Aorta (tissue), 5 donors: Measurements from ENCODE around the gene PSME2. TPM values are rescaled to one million over a fixed set of nuclear protein-coding genes. Genes with fewer than 3 reads are reported as not detected.

Experiments used
- ATAC-seq: fragments of 200-7000 bp; cut with Tn5 transposase; one replicate; pipeline ENCODE4 v1.9.1; 2022; ENCODE audit warnings: moderate library complexity; ENCODE audit not compliant: low FRiP score
- DNase-seq, 2 donors: peaks; one replicate each; pipeline ENCODE4 v3.0.0-alpha.2; 2020
- H3K27ac ChIP-seq, 2 donors: one replicate each; pipeline ENCODE4 v1.5.1; 2013; ENCODE audit warnings: low read length in 2 of 2, mild to moderate bottlenecking in 2 of 2, moderate library complexity in 2 of 2, control low read depth in 1 of 2, inconsistent platforms in 1 of 2, low read depth in 1 of 2
- H3K27me3 ChIP-seq, 2 donors: one replicate each; pipeline ENCODE4 v1.6.1; 2013; ENCODE audit warnings: control low read depth in 1 of 2, low read length in 1 of 2, mild to moderate bottlenecking in 1 of 2, moderate library complexity in 1 of 2; ENCODE audit not compliant: insufficient read depth in 2 of 2, control insufficient read depth in 1 of 2
- H3K36me3 ChIP-seq, 2 donors: one replicate each; pipeline ENCODE4 v1.6.1; 2013; ENCODE audit warnings: control low read depth in 1 of 2, low read length in 1 of 2, mild to moderate bottlenecking in 1 of 2; ENCODE audit not compliant: insufficient read depth in 2 of 2, control insufficient read depth in 1 of 2
- H3K4me1 ChIP-seq, 2 donors: one replicate each; pipeline ENCODE4 v1.6.1; 2013; ENCODE audit warnings: low read length in 2 of 2, control low read depth in 1 of 2, mild to moderate bottlenecking in 1 of 2, moderate library complexity in 1 of 2; ENCODE audit not compliant: insufficient read depth in 2 of 2, control insufficient read depth in 1 of 2
- H3K4me3 ChIP-seq, 2 donors: one replicate each; pipeline ENCODE4 v1.5.1; 2013; ENCODE audit warnings: low read length in 2 of 2, control low read depth in 1 of 2, mild to moderate bottlenecking in 1 of 2
- H3K9me3 ChIP-seq: one replicate; pipeline ENCODE4 v1.6.1; 2013; ENCODE audit warnings: mild to moderate bottlenecking, low read length; ENCODE audit not compliant: control insufficient read depth
- WGBS, 2 donors: extraction: QIAGEN DNeasy Blood & Tissue Kit; methylation state at CpG; one replicate each; pipeline ENCODE4 v1.1.7; 2013; 5-methylcytosine and 5-hydroxymethylcytosine counted together
- intact Hi-C, 2 donors: fragments of 100-400 bp; cut with DNase I; formaldehyde crosslinking; loops; one replicate each; pipeline versions ENCODE4 v1.14.2 to v1.15.0; 2022
- polyA plus RNA-seq, 2 donors: library from polyadenylated mRNA; stranded (reverse); fragments of 200-250 nt; gene quantifications; one replicate each; pipeline ENCODE4 v1.2.3, GENCODE V29; 2013
- total RNA-seq, 2 donors: library from RNA; stranded (reverse); fragmentation: NEBNext Ultra II Directional; extraction: Animal tissue kit (Norgen Biotek cat#: 25700); gene quantifications; one replicate each; pipeline ENCODE4 v1.2.1, GENCODE V29; 2021
- donor health status: healthy with polysubstance abuse.
- donor health status: Bipolar disorder and iron deficiency.
- donor health status: DM: no; HTN: no; CAD: no.
- donor health status: DM: no; HTN: no; CAD: no.
- donor health status: DM: yes; HTN: yes; CAD: no.

The PSME2 gene
- total and polyA plus RNA-seq, 4 donors, result 86.1 to 261 (median 118) TPM

DNA sequence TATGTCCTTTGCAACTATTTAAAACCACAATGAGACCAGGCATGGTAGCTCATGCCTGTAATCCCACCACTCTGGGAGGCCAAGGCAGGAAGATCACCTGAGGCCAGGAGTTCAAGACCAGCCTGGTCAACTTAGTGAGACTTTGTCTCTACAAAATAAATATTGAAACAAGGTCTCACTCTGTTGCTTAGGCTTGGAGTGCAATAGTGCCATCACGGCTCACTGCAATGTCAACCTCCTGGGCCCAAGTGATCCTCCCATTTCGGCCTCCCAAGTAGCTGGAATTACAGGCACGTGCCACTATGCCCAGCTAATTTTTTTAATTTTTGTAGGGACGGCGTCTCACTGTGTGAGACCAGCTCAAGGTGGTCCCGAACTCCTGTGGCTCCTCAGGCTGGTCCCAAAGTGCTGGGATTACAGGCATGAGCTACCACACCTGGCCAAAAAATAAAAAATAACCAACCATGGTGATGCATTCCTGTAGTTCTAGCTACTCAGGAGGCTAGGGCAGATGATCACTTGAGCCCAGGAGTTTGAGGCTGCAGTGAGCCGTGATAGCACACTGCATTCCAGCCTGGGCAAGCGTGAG lies 16.9 kb downstream of the PSME2 start:
- DNase-seq (peak in 1 of 2 donors; percentile 16), ATAC-seq (no peak)
- Histone ChIP-seq H3K4me3 (no peak overlapping the region), H3K9me3 (no peaks in the 10 kb centered on the region), H3K36me3 (no peaks in the 10 kb centered on the region), H3K4me1 (no peaks in the 10 kb centered on the region), H3K27ac (no peak overlapping the region), H3K27me3 (no peaks in the 10 kb centered on the region)
- 88 to 91% methylated on average over 8 of the region's 8 CpGs for WGBS, 2 donors
- intact Hi-C loops, result no loop called here

DNA sequence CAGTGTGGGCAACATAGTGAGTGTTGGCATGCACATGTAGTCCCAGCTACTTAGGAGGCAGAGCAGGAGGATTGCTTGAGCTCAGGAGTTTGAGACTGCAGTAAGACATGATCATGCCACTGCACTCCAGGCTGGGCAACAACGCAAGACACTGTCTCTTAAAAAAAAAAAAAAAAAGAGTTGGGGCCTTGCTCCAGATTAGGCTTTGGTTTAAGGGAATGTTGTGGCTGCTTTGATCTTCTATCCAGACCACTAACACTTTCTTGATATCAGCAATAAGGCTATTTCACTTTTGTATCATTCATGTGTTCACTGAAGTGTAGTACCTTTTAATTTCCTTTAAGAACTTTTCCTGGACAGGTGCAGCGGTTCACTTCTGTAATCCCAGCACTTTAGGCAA lies 18.7 kb downstream of the PSME2 start:
- Histone ChIP-seq H3K9me3 (no peaks in the 10 kb centered on the region), H3K36me3 (peaks cover 0 to 4% of the 10 kb centered on the region in 2 donors), H3K27me3 (no peaks in the 10 kb centered on the region), H3K4me1 (no peaks in the 10 kb centered on the region), H3K4me3 (no peak overlapping the region), H3K27ac (no peak overlapping the region)
- ATAC-seq (no peak), DNase-seq (no peak)
- intact Hi-C loops, result no loop called here
- 87 to 88% methylated on average over 2 of the region's 2 CpGs for WGBS, 2 donors

DNA sequence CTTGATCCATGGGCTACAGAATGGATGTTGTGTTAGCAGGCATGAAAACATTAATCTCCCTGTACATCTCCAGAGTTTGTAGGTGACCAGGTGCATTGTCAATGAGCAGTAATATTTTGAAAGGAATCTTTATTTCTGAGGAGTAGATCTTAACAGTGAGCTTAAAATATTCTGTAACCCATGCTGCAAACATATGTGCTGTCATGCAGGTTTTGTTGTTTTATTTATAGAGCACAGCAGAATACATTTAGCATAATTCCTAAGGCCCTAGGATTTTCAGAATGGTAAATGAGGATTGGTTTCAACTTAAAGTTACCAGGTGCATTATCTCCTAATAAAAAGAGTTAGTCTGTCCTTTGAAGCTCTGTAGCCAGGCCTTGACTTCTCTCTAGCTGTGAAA lies 19.5 kb downstream of the PSME2 start:
- no peak for ATAC-seq
- Histone ChIP-seq H3K4me1 (no peaks in the 10 kb centered on the region), H3K4me3 (no peak overlapping the region), H3K27me3 (no peaks in the 10 kb centered on the region), H3K9me3 (no peaks in the 10 kb centered on the region), H3K27ac (no peak overlapping the region), H3K36me3 (peaks cover 0 to 4% of the 10 kb centered on the region in 2 donors)
- intact Hi-C loops, result no loop called here
- DNase-seq, result no peak

DNA sequence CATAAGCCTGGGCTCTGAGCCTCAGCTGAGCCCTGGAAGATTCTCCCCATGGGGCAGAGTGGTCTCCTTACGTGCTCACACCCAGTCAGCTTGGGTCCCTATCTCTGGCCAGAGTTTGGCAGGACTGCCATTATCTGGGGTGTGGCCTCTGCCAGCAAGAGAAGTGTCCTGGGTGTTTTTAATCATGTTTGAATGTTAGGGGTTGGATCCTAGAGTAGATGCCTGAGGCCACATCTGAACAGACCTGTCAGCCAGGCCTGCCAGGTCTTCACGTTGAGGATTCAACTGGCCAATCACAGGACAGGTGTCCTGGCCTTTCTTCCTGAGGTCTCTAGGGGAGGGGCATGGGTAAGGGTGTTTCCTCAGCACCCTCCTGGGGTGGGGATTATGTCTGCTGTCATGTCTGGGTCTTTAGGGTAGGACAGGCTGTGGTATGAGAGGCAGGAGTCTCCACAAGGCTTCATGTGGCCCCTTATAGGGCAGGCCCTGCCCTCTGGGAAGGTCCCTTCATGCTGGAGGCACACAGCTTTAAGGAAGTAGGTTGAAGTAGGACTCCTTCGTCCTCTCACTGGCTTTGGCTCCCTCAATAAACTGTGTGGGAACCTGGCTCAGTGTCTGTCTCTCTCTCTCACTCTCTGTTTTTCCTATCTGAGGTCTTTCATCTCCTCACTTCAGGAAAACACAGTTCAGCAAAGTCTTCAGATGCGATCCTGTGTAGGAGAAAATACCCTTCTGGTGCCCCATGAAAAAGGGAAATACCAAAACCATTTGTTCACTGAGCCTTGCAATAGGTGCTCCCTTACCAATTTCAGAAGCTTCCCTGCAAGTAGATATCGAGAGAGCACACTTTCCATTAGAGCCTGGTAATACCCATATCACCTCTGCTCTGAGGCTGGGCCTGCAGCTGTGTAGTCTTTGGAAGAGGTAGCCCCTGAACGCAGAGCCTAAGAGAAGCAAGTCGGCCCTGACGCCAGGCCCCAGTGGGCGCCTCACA lies 22.7 kb downstream of the PSME2 start:
- ATAC-seq (no peak), DNase-seq (peak; percentile 29 to 44)
- H3K4me3 ChIP-seq, result no peak overlapping the region
- intact Hi-C loops, result no loop called here
- no peaks in the 10 kb centered on the region for H3K27me3 ChIP-seq
- peaks cover 0 to 8% of the 10 kb centered on the region in 2 donors for H3K36me3 ChIP-seq
- 84 to 87% methylated on average over 9 of the region's 9 CpGs for WGBS, 2 donors
- H3K4me1 ChIP-seq, result no peaks in the 10 kb centered on the region
- no peaks in the 10 kb centered on the region for H3K9me3 ChIP-seq
- H3K27ac ChIP-seq, result no peak overlapping the region

DNA sequence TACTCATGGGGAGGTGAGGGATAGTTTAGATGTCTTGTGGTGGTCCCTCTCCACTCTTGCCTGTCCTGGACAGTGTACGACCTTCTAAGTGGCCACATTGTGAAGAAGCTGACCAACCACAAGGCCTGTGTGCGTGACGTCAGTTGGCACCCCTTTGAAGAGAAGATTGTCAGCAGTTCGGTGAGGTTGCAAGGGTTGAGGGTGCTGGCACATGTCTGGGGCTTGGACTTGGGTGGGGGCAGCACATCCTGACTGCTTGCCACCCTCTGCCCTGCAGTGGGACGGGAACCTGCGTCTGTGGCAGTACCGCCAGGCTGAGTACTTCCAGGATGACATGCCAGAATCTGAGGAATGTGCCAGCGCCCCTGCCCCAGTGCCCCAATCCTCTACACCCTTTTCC lies 23.5 kb downstream of the PSME2 start:
- Histone ChIP-seq H3K4me1 (no peaks in the 10 kb centered on the region), H3K36me3 (peaks cover 0 to 8% of the 10 kb centered on the region in 2 donors), H3K27ac (no peak overlapping the region), H3K4me3 (no peak overlapping the region), H3K27me3 (no peaks in the 10 kb centered on the region), H3K9me3 (no peaks in the 10 kb centered on the region)
- DNase-seq, result peak; percentile 29 to 31
- 83 to 85% methylated on average over 8 of the region's 8 CpGs for WGBS, 2 donors
- intact Hi-C loops, result no loop called here
- ATAC-seq, result no peak

DNA sequence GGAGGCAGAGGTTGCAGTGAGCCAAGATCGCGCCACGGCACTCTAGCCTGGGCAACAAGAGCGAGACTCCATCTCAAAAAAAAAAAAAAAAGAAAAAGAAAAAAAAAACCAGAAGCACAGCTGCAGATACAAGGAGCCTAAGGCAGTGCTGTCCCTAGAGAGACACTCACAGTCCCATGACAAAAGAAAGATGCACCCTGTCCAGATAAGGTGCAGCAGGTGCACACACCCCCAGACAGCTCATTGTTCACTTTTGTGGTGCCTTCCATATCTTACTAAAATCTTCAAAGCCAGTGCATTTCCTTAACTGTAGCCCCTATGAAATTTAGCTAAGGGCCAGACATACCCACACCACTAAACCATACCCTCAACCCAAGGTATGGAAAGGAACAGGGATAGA lies 24.0 kb downstream of the PSME2 start:
- H3K9me3 ChIP-seq, result no peaks in the 10 kb centered on the region
- no peaks in the 10 kb centered on the region for H3K4me1 ChIP-seq
- H3K27me3 ChIP-seq, result no peaks in the 10 kb centered on the region
- intact Hi-C loops, result no loop called here
- 85 to 90% methylated on average over 4 of the region's 4 CpGs for WGBS, 2 donors
- H3K27ac ChIP-seq, result no peak overlapping the region
- no peak overlapping the region for H3K4me3 ChIP-seq
- peaks cover 0 to 8% of the 10 kb centered on the region in 2 donors for H3K36me3 ChIP-seq
- no peak for ATAC-seq
- no peak for DNase-seq

DNA sequence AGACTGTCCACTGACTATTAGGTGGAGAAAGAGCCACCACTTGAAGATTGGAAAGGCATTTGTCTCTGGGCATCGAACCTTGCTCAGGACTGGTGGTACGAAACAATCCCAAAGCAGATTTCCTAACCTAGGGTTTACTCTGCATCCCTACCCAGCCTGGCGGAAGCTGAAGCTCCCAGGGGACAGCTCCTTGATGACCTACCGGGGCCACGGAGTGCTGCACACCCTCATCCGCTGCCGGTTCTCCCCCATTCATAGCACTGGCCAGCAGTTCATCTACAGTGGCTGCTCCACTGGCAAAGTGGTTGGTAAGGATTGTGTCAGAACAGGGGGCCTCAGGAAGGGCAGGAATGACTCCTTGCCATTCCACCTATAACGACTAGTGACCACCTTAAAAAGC lies 25.2 kb downstream of the PSME2 start:
- H3K36me3 ChIP-seq, result peaks cover 0 to 8% of the 10 kb centered on the region in 2 donors
- WGBS, 2 donors, result 91 to 93% methylated on average over 8 of the region's 8 CpGs

DNA sequence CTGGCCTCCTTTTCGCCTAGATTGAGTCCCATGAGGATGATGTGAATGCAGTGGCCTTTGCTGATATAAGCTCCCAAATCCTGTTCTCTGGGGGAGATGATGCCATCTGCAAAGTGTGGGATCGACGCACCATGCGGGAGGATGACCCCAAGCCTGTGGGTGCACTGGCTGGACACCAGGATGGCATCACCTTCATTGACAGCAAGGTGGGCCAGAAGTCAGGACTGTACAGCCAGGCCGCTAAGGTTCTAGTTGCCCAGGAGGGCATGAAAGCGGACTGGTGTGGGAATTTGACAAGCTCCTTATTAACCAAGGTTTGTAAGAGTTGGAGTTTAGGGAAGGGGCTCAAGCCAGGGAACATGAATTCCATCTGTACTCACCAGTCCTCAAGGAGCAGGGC lies 26.7 kb downstream of the PSME2 start:
- intact Hi-C loops, result loop anchor here (10.0 kb wide), 2 partner anchors 45 to 315 kb away; partner anchors contain the start of gene IRF9 (in 1 of the 2)
- H3K36me3 ChIP-seq, result peaks cover 0 to 8% of the 10 kb centered on the region in 2 donors
- ATAC-seq (no peak), DNase-seq (peak; percentile 16 to 48)
- WGBS, 2 donors, result 93 to 96% methylated on average over 6 of the region's 6 CpGs
- H3K4me3 ChIP-seq, result no peak overlapping the region
- no peaks in the 10 kb centered on the region for H3K27me3 ChIP-seq
- H3K27ac ChIP-seq, result no peak overlapping the region
- H3K4me1 ChIP-seq, result no peaks in the 10 kb centered on the region
- no peaks in the 10 kb centered on the region for H3K9me3 ChIP-seq

More for the DNA sequence above, 25.2 kb downstream of the PSME2 start:
- H3K27ac ChIP-seq, result no peak overlapping the region
- intact Hi-C loops, result no loop called here
- no peaks in the 10 kb centered on the region for H3K4me1 ChIP-seq
- H3K9me3 ChIP-seq, result no peaks in the 10 kb centered on the region
- H3K27me3 ChIP-seq, result no peaks in the 10 kb centered on the region
- DNase-seq (peak; percentile 5 to 46), ATAC-seq (no peak)
- H3K4me3 ChIP-seq, result no peak overlapping the region
